Measurements from ENCODE around the gene CRLF2. TPM values are rescaled to one million over a fixed set of nuclear protein-coding genes. Genes with fewer than 3 reads are reported as not detected.
"Not testable (repeated sequence)": the region's sequence is repeated elsewhere in the genome, so short reads cannot be mapped to it uniquely, and the experiment has no call there.

The CRLF2 gene
- total RNA-seq, 1 experiment from 2014 or later: 0.76 TPM

GRCh38 chrX:1159548-1159947, 52.9 kb downstream of the CRLF2 start:
- no peak overlapping the region for H2AFZ ChIP-seq
- BruUV-seq (replicated peaks): no TSS peak
- intact Hi-C loops (cut with micrococcal nuclease; ENCODE audit: unreplicated experiment): no loop called here

GRCh38 chrX:1156681-1157455, 55.6 kb downstream of the CRLF2 start:
- H3K4me2 ChIP-seq; POLR2A ChIA-PET (ENCODE audit: unreplicated experiment); H3K27me3 ChIP-seq (ENCODE audit: insufficient read depth, low read depth); H3K36me3 ChIP-seq (ENCODE audit: low read depth); CTCF ChIA-PET; H3K79me2 ChIP-seq (ENCODE audit: low read depth); intact Hi-C loops (cut with micrococcal nuclease; ENCODE audit: unreplicated experiment); H3K4me3 ChIP-seq; H3K4me1 ChIP-seq (replicated peaks; ENCODE audit: insufficient read depth); BruUV-seq (replicated peaks); H3F3A ChIP-seq (ENCODE audit: insufficient read depth, low read depth); H3K9me2 ChIP-seq (ENCODE audit: insufficient read depth); H4K20me1 ChIP-seq (ENCODE audit: insufficient read depth); H3K9me3 ChIP-seq (ENCODE audit: insufficient read depth, low read depth); H3K27ac ChIP-seq; H2AFZ ChIP-seq; DNase-seq: not testable (repeated sequence)

More at GRCh38 chrX:1159548-1159947, 52.9 kb downstream of the CRLF2 start:
- H3K9me2 ChIP-seq (ENCODE audit: insufficient read depth): no peaks in the 10 kb centered on the region
- no peak overlapping the region for H3K4me2 ChIP-seq
- no peak for DNase-seq
- H3K4me3 ChIP-seq: no peak overlapping the region
- no peaks in the 10 kb centered on the region for H3K27me3 ChIP-seq (ENCODE audit: insufficient read depth, low read depth)
- peaks cover 6% of the 10 kb centered on the region; the same call in 1 of the 2 replicates for H3F3A ChIP-seq (ENCODE audit: insufficient read depth, low read depth)
- H4K20me1 ChIP-seq (ENCODE audit: insufficient read depth): no peaks in the 10 kb centered on the region
- no peak for TF ChIP-seq CTCF (conservative IDR thresholded peaks at IDR 0.05)
- no peak for TF ChIP-seq EZH2 (IDR thresholded peaks at IDR 0.05; ENCODE audit: low read depth)
- ChIA-PET CTCF (no interaction called here), POLR2A (ENCODE audit: unreplicated experiment) (no interaction called here)
- H3K79me2 ChIP-seq (ENCODE audit: low read depth): no peaks in the 10 kb centered on the region
- no peaks in the 10 kb centered on the region for H3K9me3 ChIP-seq (ENCODE audit: insufficient read depth, low read depth)
- no peak overlapping the region for H3K27ac ChIP-seq
- no peaks in the 10 kb centered on the region for H3K36me3 ChIP-seq (ENCODE audit: low read depth)
- H3K4me1 ChIP-seq (replicated peaks; ENCODE audit: insufficient read depth): no peaks in the 10 kb centered on the region

- Histone ChIP-seq H3K27ac (no peak overlapping the region), H3K4me1 (replicated peaks; ENCODE audit: insufficient read depth) (no peaks in the 10 kb centered on the region), H3K36me3 (ENCODE audit: low read depth) (no peaks in the 10 kb centered on the region), H3K9me3 (ENCODE audit: insufficient read depth, low read depth) (no peaks in the 10 kb centered on the region), H4K20me1 (ENCODE audit: insufficient read depth) (no peaks in the 10 kb centered on the region), H3K27me3 (ENCODE audit: insufficient read depth, low read depth) (peaks cover 25% of the 10 kb centered on the region), H3K4me3 (no peak overlapping the region), H2AFZ (no peak overlapping the region), H3F3A (ENCODE audit: insufficient read depth, low read depth) (0 out of 2 replicates have a peak, but pooled peaks cover 3% of the 10 kb centered on the region), H3K4me2 (no peak overlapping the region), H3K9me2 (ENCODE audit: insufficient read depth) (no peaks in the 10 kb centered on the region), H3K79me2 (ENCODE audit: low read depth) (no peaks in the 10 kb centered on the region)
- peak in 1 of 2 experiments; percentile 43 for DNase-seq
- ChIA-PET POLR2A (ENCODE audit: unreplicated experiment) (no interaction called here), CTCF (no interaction called here)
- intact Hi-C loops (cut with micrococcal nuclease; ENCODE audit: unreplicated experiment): no loop called here
- BruUV-seq (replicated peaks): no TSS peak
- TF ChIP-seq CTCF (conservative IDR thresholded peaks at IDR 0.05): no peak
- no peak for TF ChIP-seq EZH2 (IDR thresholded peaks at IDR 0.05; ENCODE audit: low read depth)
Observed at GRCh38 chrX:1153940-1154339, 58.5 kb downstream of the CRLF2 start.

GRCh38 chrX:1152090-1152489, 60.4 kb downstream of the CRLF2 start:
- Histone ChIP-seq H3F3A (ENCODE audit: insufficient read depth, low read depth) (0 out of 2 replicates have a peak, but pooled peaks cover 3% of the 10 kb centered on the region), H3K27me3 (ENCODE audit: insufficient read depth, low read depth) (peaks cover 27% of the 10 kb centered on the region), H3K9me2 (ENCODE audit: insufficient read depth) (no peaks in the 10 kb centered on the region), H3K4me1 (replicated peaks; ENCODE audit: insufficient read depth) (no peaks in the 10 kb centered on the region), H4K20me1 (ENCODE audit: insufficient read depth) (no peaks in the 10 kb centered on the region), H3K36me3 (ENCODE audit: low read depth) (no peaks in the 10 kb centered on the region), H3K4me2 (no peak overlapping the region), H3K9me3 (ENCODE audit: insufficient read depth, low read depth) (no peaks in the 10 kb centered on the region), H3K27ac (no peak overlapping the region), H2AFZ (no peak overlapping the region), H3K4me3 (no peak overlapping the region), H3K79me2 (ENCODE audit: low read depth) (no peaks in the 10 kb centered on the region)
- ChIA-PET CTCF (no interaction called here), POLR2A (ENCODE audit: unreplicated experiment) (no interaction called here)
- no TSS peak for BruUV-seq (replicated peaks)
- intact Hi-C loops (cut with micrococcal nuclease; ENCODE audit: unreplicated experiment): no loop called here
- TF ChIP-seq EZH2 (IDR thresholded peaks at IDR 0.05; ENCODE audit: low read depth) (no peak), CTCF (conservative IDR thresholded peaks at IDR 0.05) (no peak)
- DNase-seq: no peak

Measured in PC-9 (cell line).